Liver (tissue), 9 donors: ENCODE measurements around the gene NIPAL4. TPM values are rescaled to one million over a fixed set of nuclear protein-coding genes. Genes with fewer than 3 reads are reported as not detected.

ENCODE experiments used
- DNase-seq: peaks from one replicate; pipeline ENCODE4 v3.0.0-alpha.2; 2017; ENCODE audit warnings: low spot score
- H3K27ac ChIP-seq, 2 donors: one replicate each; pipeline ENCODE4 v1.7.0; 2013; ENCODE audit warnings: inconsistent platforms in 2 of 2, low read length in 2 of 2, control low read depth in 1 of 2, low read depth in 1 of 2, mild to moderate bottlenecking in 1 of 2
- H3K27me3 ChIP-seq, 4 donors: one replicate each; pipeline versions ENCODE4 v1.6.1 to v1.7.0; 2013; ENCODE audit warnings: low read length in 3 of 4, inconsistent platforms in 1 of 4, mild to moderate bottlenecking in 1 of 4, moderate library complexity in 1 of 4; ENCODE audit not compliant: control insufficient read depth in 4 of 4, insufficient read depth in 4 of 4
- H3K36me3 ChIP-seq, 4 donors: one replicate each; pipeline versions ENCODE4 v1.6.1 to v1.7.0; 2013; ENCODE audit warnings: low read length in 3 of 4, mild to moderate bottlenecking in 3 of 4, low read depth in 1 of 4, moderate library complexity in 1 of 4; ENCODE audit not compliant: control insufficient read depth in 4 of 4, insufficient read depth in 3 of 4
- H3K4me1 ChIP-seq, 4 donors: one replicate each; pipeline versions ENCODE4 v1.6.1 to v1.7.0; 2013; ENCODE audit warnings: low read length in 3 of 4, mild to moderate bottlenecking in 3 of 4, moderate library complexity in 1 of 4; ENCODE audit not compliant: control insufficient read depth in 4 of 4, insufficient read depth in 4 of 4
- H3K4me3 ChIP-seq, 3 donors: one replicate each; pipeline versions ENCODE4 v1.6.1 to v1.7.0; 2013; ENCODE audit warnings: low read length in 3 of 3, control low read depth in 1 of 3, low read depth in 1 of 3, mild to moderate bottlenecking in 1 of 3
- H3K9ac ChIP-seq, 2 donors: one replicate each; pipeline ENCODE4 v1.7.0; 2013; ENCODE audit warnings: low read length in 2 of 2, mild to moderate bottlenecking in 2 of 2, moderate library complexity in 2 of 2, control low read depth in 1 of 2, low read depth in 1 of 2
- H3K9me3 ChIP-seq, 4 donors: one replicate each; pipeline versions ENCODE4 v1.6.1 to v1.7.0; 2013; ENCODE audit warnings: low read length in 3 of 4; ENCODE audit not compliant: control insufficient read depth in 4 of 4
- ATF3 ChIP-seq: IDR thresholded peaks from 2 replicates; pipeline ENCODE4 v1.6.1; 2016; ENCODE audit warnings: antibody characterized with exemption
- CTCF ChIP-seq: fragments of 150-350 bp; IDR thresholded peaks from 2 replicates; pipeline ENCODE4 v1.5.1; 2017; ENCODE audit warnings: improper control_type of control experiment, low read depth, low read length; ENCODE audit not compliant: missing input control
- EGR1 ChIP-seq, 2 donors: IDR thresholded peaks; 2 replicates each; pipeline ENCODE4 v1.6.1; 2016 to 2018; ENCODE audit warnings: antibody characterized with exemption in 2 of 2, low read depth in 2 of 2
- FOXA1 ChIP-seq: IDR thresholded peaks from 2 replicates; pipeline ENCODE4 v1.6.1; 2016; ENCODE audit warnings: antibody characterized with exemption
- FOXA2 ChIP-seq: IDR thresholded peaks from 2 replicates; pipeline ENCODE4 v1.6.1; 2016; ENCODE audit warnings: antibody characterized with exemption
- GABPA ChIP-seq, 2 donors: IDR thresholded peaks in 1 of 2; conservative IDR thresholded peaks in 1 of 2; 2 replicates each; pipeline ENCODE4 v1.6.1; 2016; ENCODE audit warnings: antibody characterized with exemption in 2 of 2, mild to moderate bottlenecking in 1 of 2, moderate library complexity in 1 of 2
- HNF4A ChIP-seq, 2 donors: conservative IDR thresholded peaks; 2 replicates each; pipeline ENCODE4 v1.6.1; 2016; ENCODE audit warnings: antibody characterized with exemption in 2 of 2, mild to moderate bottlenecking in 2 of 2
- HNF4G ChIP-seq: IDR thresholded peaks from 2 replicates; pipeline ENCODE4 v1.6.1; 2016; ENCODE audit warnings: antibody characterized with exemption
- JUND ChIP-seq, 2 donors: IDR thresholded peaks; 2 replicates each; pipeline ENCODE4 v1.6.1; 2016; ENCODE audit warnings: antibody characterized with exemption in 2 of 2
- MAX ChIP-seq: IDR thresholded peaks from 2 replicates; pipeline ENCODE4 v1.6.1; 2016; ENCODE audit warnings: antibody characterized with exemption
- NR2F2 ChIP-seq: IDR thresholded peaks from 2 replicates; pipeline ENCODE4 v1.6.1; 2016; ENCODE audit warnings: antibody characterized with exemption
- RAD21 ChIP-seq, 2 donors: IDR thresholded peaks; 2 replicates each; pipeline ENCODE4 v1.6.1; 2016; ENCODE audit warnings: antibody characterized with exemption in 2 of 2, mild to moderate bottlenecking in 2 of 2
- REST ChIP-seq: IDR thresholded peaks from 2 replicates; pipeline ENCODE4 v1.6.1; 2016; ENCODE audit warnings: antibody characterized with exemption, mild to moderate bottlenecking
- RXRA ChIP-seq, 2 donors: IDR thresholded peaks; 2 replicates each; pipeline ENCODE4 v1.6.1; 2017 to 2018; ENCODE audit warnings: antibody characterized with exemption in 2 of 2, mild to moderate bottlenecking in 1 of 2
- SP1 ChIP-seq: IDR thresholded peaks from 2 replicates; pipeline ENCODE4 v1.6.1; 2018; ENCODE audit warnings: antibody characterized with exemption, mild to moderate bottlenecking
- TAF1 ChIP-seq: conservative IDR thresholded peaks from 2 replicates; pipeline ENCODE4 v1.6.1; 2016; ENCODE audit warnings: antibody characterized with exemption, mild to moderate bottlenecking
- YY1 ChIP-seq: IDR thresholded peaks from 2 replicates; pipeline ENCODE4 v1.6.1; 2016; ENCODE audit warnings: antibody characterized with exemption, mild to moderate bottlenecking
- ZBTB33 ChIP-seq: IDR thresholded peaks from 2 replicates; pipeline ENCODE4 v1.6.1; 2016; ENCODE audit warnings: antibody characterized with exemption
- WGBS: extraction: QIAGEN DNeasy Blood & Tissue Kit; methylation state at CpG from one replicate; pipeline ENCODE4 v1.1.7; 2013; 5-methylcytosine and 5-hydroxymethylcytosine counted together
- polyA plus RNA-seq, 2 donors: library from polyadenylated mRNA; stranded (reverse) in 1 of 2; unstranded in 1 of 2; fragments of 200-250 nt in 1 of 2; fragments of >200 nt in 1 of 2; fragmentation: Nextera tagmentation in 1 of 2; extraction: Ambion mirVana in 1 of 2; gene quantifications; one replicate each; pipeline versions ENCODE4 v1.2.1 to v1.2.3, GENCODE V29; 2013 to 2015
- total RNA-seq, 2 donors: library from RNA; depleted of rRNA; stranded (reverse); fragments of >200 nt; gene quantifications; one replicate each; pipeline ENCODE4 v1.2.3, GENCODE V29; 2014
- donor health status: healthy.
- donor health status: healthy.
- donor health status: healthy.
- donor health status: healthy.
- donor health status: healthy.

Gene NIPAL4
- total and polyA plus RNA-seq, 4 donors = not detected

GRCh38 chr5:157506981-157507780, 47.2 kb downstream of the NIPAL4 start:
- Histone ChIP-seq H3K4me3 (no peak overlapping the region), H3K4me1 (peaks cover 2 to 14% (median 7%) of the 10 kb centered on the region in 4 donors), H3K27me3 (no peaks in the 10 kb centered on the region), H3K9ac (no peak overlapping the region), H3K27ac (no peak overlapping the region), H3K9me3 (no peaks in the 10 kb centered on the region), H3K36me3 (peaks cover 3 to 5% (median 4%) of the 10 kb centered on the region in 4 donors)
- WGBS = 86% methylated on average over 14 of the region's 14 CpGs
- DNase-seq = no peak
- TF ChIP-seq ATF3 (no peak), TAF1 (no peak), RAD21 (IDR thresholded peaks at IDR 0.05) (no peak), REST (no peak), JUND (IDR thresholded peaks at IDR 0.05) (no peak), HNF4G (no peak), FOXA1 (no peak), GABPA (IDR thresholded peaks at IDR 0.05 in 1 of 2, conservative IDR thresholded peaks at IDR 0.05 in 1 of 2) (no peak), SP1 (no peak), RXRA (IDR thresholded peaks at IDR 0.05) (no peak), FOXA2 (no peak), NR2F2 (no peak), YY1 (no peak), MAX (no peak), CTCF (no peak), HNF4A (conservative IDR thresholded peaks at IDR 0.05) (no peak), ZBTB33 (no peak), EGR1 (IDR thresholded peaks at IDR 0.05; ENCODE audit: low read depth in 2 of 2) (no peak)
